A673 (cell line): ENCODE measurements around the gene GOLGB1. TPM values are rescaled to one million over a fixed set of nuclear protein-coding genes. Genes with fewer than 3 reads are reported as not detected.

Experiments used
- BruUV-seq: library from RNA; stranded (reverse); fragments of 400-500 nt; replicated peaks from 2 replicates; lab custom pipeline; 2021; lab: Mats Ljungman, UMichigan
- CTCF ChIA-PET: fragments of 300-600 bp; sonication (Branson Sonifier 250); formaldehyde crosslinking; loops from one replicate; lab custom pipeline; 2022; ENCODE audit warnings: antibody characterized with exemption; lab: Charles Lee
- POLR2A ChIA-PET: fragments of 300-600 bp; sonication (Branson Sonifier 250); formaldehyde crosslinking; loops from one replicate; lab custom pipeline; 2022; ENCODE audit warnings: antibody characterized with exemption; ENCODE audit not compliant: low non-redundant PET; lab: Charles Lee
- DNase-seq: peaks from one replicate; pipeline ENCODE4 v3.0.0-alpha.2; 2015; ENCODE audit warnings: low spot score
- H3K27ac ChIP-seq: fragments of 200-600 bp; sonication (generic); 2 replicates; pipeline ENCODE4 v1.5.1; 2016; ENCODE audit warnings: mixed run types, low read depth, mild to moderate bottlenecking, mixed read lengths, antibody characterized with exemption, low read length; ENCODE audit not compliant: poor library complexity, severe bottlenecking
- H3K27me3 ChIP-seq: fragments of 200-600 bp; sonication (generic); replicated peaks from 2 replicates; pipeline ENCODE4 v1.6.1; 2017; ENCODE audit warnings: mixed run types, low read depth, mild to moderate bottlenecking, mixed read lengths, antibody characterized with exemption, low read length; ENCODE audit not compliant: insufficient read depth, poor library complexity
- H3K36me3 ChIP-seq: fragments of 200-600 bp; sonication (generic); 2 replicates; pipeline ENCODE4 v1.6.1; 2016; ENCODE audit warnings: mixed run types, mild to moderate bottlenecking, mixed read lengths, antibody characterized with exemption, low read length; ENCODE audit not compliant: insufficient read depth, poor library complexity, severe bottlenecking
- H3K4me1 ChIP-seq: fragments of 200-600 bp; sonication (generic); 2 replicates; pipeline ENCODE4 v1.6.1; 2017; ENCODE audit warnings: mixed run types, mild to moderate bottlenecking, mixed read lengths, antibody characterized with exemption, low read length; ENCODE audit not compliant: insufficient read depth, poor library complexity, severe bottlenecking
- H3K4me3 ChIP-seq: fragments of 200-600 bp; sonication (generic); 2 replicates; pipeline ENCODE4 v1.5.1; 2016; ENCODE audit warnings: low read depth, mixed run types, mild to moderate bottlenecking, mixed read lengths, low read length; ENCODE audit not compliant: poor library complexity, severe bottlenecking
- H3K9me3 ChIP-seq: fragments of 200-600 bp; sonication (generic); 2 replicates; pipeline ENCODE4 v1.6.1; 2016; ENCODE audit warnings: mixed run types, low read depth, mild to moderate bottlenecking, mixed read lengths, antibody characterized with exemption, low read length; ENCODE audit not compliant: poor library complexity, severe bottlenecking
- CTCF ChIP-seq: fragments of 300-800, 200-600 bp; sonication (generic); conservative IDR thresholded peaks from 2 replicates; pipeline ENCODE4 v1.5.1; 2017; ENCODE audit warnings: low read depth, mild to moderate bottlenecking, antibody characterized with exemption, low read length, moderate library complexity, mixed read lengths
- EZH2 ChIP-seq: fragments of 200-600 bp; sonication (generic); IDR thresholded peaks from 2 replicates; pipeline ENCODE4 v1.6.1; 2017; ENCODE audit warnings: borderline replicate concordance, low read depth, mild to moderate bottlenecking, mixed read lengths, antibody characterized with exemption, low read length; ENCODE audit not compliant: poor library complexity, severe bottlenecking
- intact Hi-C: fragments of 100-400 bp; cut with micrococcal nuclease; formaldehyde crosslinking; loops from one replicate; pipeline ENCODE4 v1.10.0; 2022; ENCODE audit not compliant: unreplicated experiment
- total RNA-seq: library from RNA; stranded (reverse); gene quantifications from 2 replicates; pipeline ENCODE4 v1.2.3, GENCODE V29; 2021

Gene GOLGB1
- total RNA-seq, 1 experiment from 2014 or later = 19.9 TPM

- BruUV-seq = no TSS peak
- TF ChIP-seq CTCF (no peak), EZH2 (no peak)
- intact Hi-C loops = no loop called here
Measured at GRCh38 chr3:121740896-121741295, 8.6 kb downstream of the GOLGB1 start.

GRCh38 chr3:121739902-121740301 is 9.6 kb downstream of the GOLGB1 start:
- Histone ChIP-seq H3K9me3 (no peaks in the 10 kb centered on the region), H3K27ac (no peak overlapping the region), H3K36me3 (no peaks in the 10 kb centered on the region), H3K4me1 (no peaks in the 10 kb centered on the region), H3K27me3 (no peaks in the 10 kb centered on the region), H3K4me3 (no peak overlapping the region)
- POLR2A ChIA-PET = no interaction called here
- BruUV-seq = no TSS peak
- CTCF ChIA-PET = no interaction called here
- TF ChIP-seq EZH2 (no peak), CTCF (no peak)
- intact Hi-C loops = no loop called here
- no peak for DNase-seq

More at GRCh38 chr3:121740896-121741295, 8.6 kb downstream of the GOLGB1 start:
- CTCF ChIA-PET = no interaction called here
- Histone ChIP-seq H3K4me1 (no peaks in the 10 kb centered on the region), H3K36me3 (no peaks in the 10 kb centered on the region), H3K9me3 (no peaks in the 10 kb centered on the region), H3K27me3 (no peaks in the 10 kb centered on the region), H3K4me3 (no peak overlapping the region), H3K27ac (no peak overlapping the region)
- POLR2A ChIA-PET = no interaction called here
- DNase-seq = no peak

GRCh38 chr3:121737644-121738043 is 11.9 kb downstream of the GOLGB1 start:
- TF ChIP-seq EZH2 = no peak
- Histone ChIP-seq H3K9me3 (no peaks in the 10 kb centered on the region), H3K27me3 (no peaks in the 10 kb centered on the region), H3K27ac (no peak overlapping the region), H3K36me3 (no peaks in the 10 kb centered on the region), H3K4me3 (no peak overlapping the region), H3K4me1 (no peaks in the 10 kb centered on the region)
- BruUV-seq = no TSS peak
- intact Hi-C loops = no loop called here
- no peak for DNase-seq
- ChIA-PET POLR2A (no interaction called here), CTCF (no interaction called here)

- no peak for DNase-seq
- H3K36me3 ChIP-seq = no peaks in the 10 kb centered on the region
- no peaks in the 10 kb centered on the region for H3K27me3 ChIP-seq
- ChIA-PET POLR2A (no interaction called here), CTCF (no interaction called here)
- H3K4me3 ChIP-seq = no peak overlapping the region
- TF ChIP-seq EZH2 (no peak), CTCF (no peak)
- no peaks in the 10 kb centered on the region for H3K9me3 ChIP-seq
- H3K27ac ChIP-seq = no peak overlapping the region
- H3K4me1 ChIP-seq = no peaks in the 10 kb centered on the region
- no TSS peak for BruUV-seq
- intact Hi-C loops = no loop called here
Measured at GRCh38 chr3:121736112-121736511, 13.4 kb downstream of the GOLGB1 start.
